GM12875 (cell line): ENCODE results near the gene MOGAT2.
"Not testable (repeated sequence)": the region's sequence is repeated elsewhere in the genome, so short reads cannot be mapped to it uniquely, and the experiment has no call there.

Source experiments
- H3K4me3 ChIP-seq: one replicate; pipeline ENCODE4 v1.5.1; 2011; ENCODE audit warnings: low read depth, low read length, control low read depth
- CTCF ChIP-seq: IDR thresholded peaks from 2 replicates; pipeline ENCODE4 v1.5.1; 2011; ENCODE audit warnings: low read depth, mild to moderate bottlenecking, control low read depth, inconsistent platforms, low read length, moderate library complexity, borderline replicate concordance; ENCODE audit not compliant: insufficient read depth

Gene MOGAT2

GRCh38 chr11:75679566-75679965 lies 38.1 kb upstream of the MOGAT2 start:
- H3K4me3 ChIP-seq = no peak overlapping the region
- TF ChIP-seq CTCF = no peak

- not testable (repeated sequence) for H3K4me3 ChIP-seq
Observed at GRCh38 chr11:75683856-75684255, 33.8 kb upstream of the MOGAT2 start.

- no peak overlapping the region for H3K4me3 ChIP-seq
- no peak for TF ChIP-seq CTCF
Observed at GRCh38 chr11:75689863-75690609, 27.6 kb upstream of the MOGAT2 start.

GRCh38 chr11:75691804-75692203 lies 25.8 kb upstream of the MOGAT2 start:
- H3K4me3 ChIP-seq = no peak overlapping the region
- TF ChIP-seq CTCF = no peak

GRCh38 chr11:75697906-75698581 lies 19.6 kb upstream of the MOGAT2 start:
- TF ChIP-seq CTCF = no peak

GRCh38 chr11:75700940-75701339 lies 16.7 kb upstream of the MOGAT2 start:
- H3K4me3 ChIP-seq = no peak overlapping the region
- TF ChIP-seq CTCF = no peak

More at GRCh38 chr11:75697906-75698581, 19.6 kb upstream of the MOGAT2 start:
- no peak overlapping the region for H3K4me3 ChIP-seq

- no peak for TF ChIP-seq CTCF
- no peak overlapping the region for H3K4me3 ChIP-seq
Observed at GRCh38 chr11:75703695-75704237, 13.9 kb upstream of the MOGAT2 start.
